GM12878 (cell line): ENCODE data around the gene SMARCAL1. TPM values are rescaled to one million over a fixed set of nuclear protein-coding genes. Genes with fewer than 3 reads are reported as not detected.

ENCODE experiments used
- ATAC-seq: fragments of 200-7000 bp; cut with Tn5 transposase; 3 replicates; pipeline ENCODE4 v1.9.1; 2020; ENCODE audit warnings: mild to moderate bottlenecking, moderate library complexity
- BruUV-seq: library from RNA; stranded (reverse); fragments of 400-500 nt; replicated peaks from 2 replicates; lab custom pipeline; 2021; lab: Mats Ljungman, UMichigan
- CTCF ChIA-PET: fragments of 300-600 bp; sonication (Branson Sonifier 250); formaldehyde crosslinking; extraction: SDS; loops from one replicate; lab custom pipeline; 2021; ENCODE audit warnings: inconsistent platforms; lab: Yijun Ruan, JAX
- POLR2A ChIA-PET: fragments of 350-600 bp; formaldehyde crosslinking; extraction: SDS; loops from one replicate; lab custom pipeline; 2021; ENCODE audit warnings: inconsistent platforms; lab: Charles Lee
- RAD21 ChIA-PET: fragments of 300-600 bp; sonication (Branson Sonifier 250); formaldehyde crosslinking; loops from one replicate; lab custom pipeline; 2023; ENCODE audit warnings: antibody characterized with exemption; ENCODE audit not compliant: unreplicated experiment; lab: Charles Lee
- SMC1A ChIA-PET: fragments of 300-600 bp; sonication (Branson Sonifier 250); formaldehyde crosslinking; loops from one replicate; lab custom pipeline; 2023; ENCODE audit not compliant: unreplicated experiment, uncharacterized antibody; lab: Charles Lee
- DNase-seq: peaks from one replicate; pipeline ENCODE4 v3.0.0-alpha.2; 2011; ENCODE audit warnings: low read depth, low spot score
- FAIRE-seq: peaks from 3 replicates; lab custom pipeline; 2011; peaks lifted over from hg19 to GRCh38; lab: Jason Lieb, UNC
- H2AFZ ChIP-seq: 2 replicates; pipeline ENCODE4 v1.6.0; 2011; ENCODE audit warnings: low read depth, low read length, control low read depth; ENCODE audit not compliant: control insufficient read depth
- H3K27ac ChIP-seq: 2 replicates; pipeline ENCODE4 v1.5.1; 2011; ENCODE audit warnings: control low read depth; ENCODE audit not compliant: control insufficient read depth, insufficient read depth
- H3K27me3 ChIP-seq, 2 experiments: replicated peaks in 1 of 2; 2 replicates each; pipeline versions ENCODE4 v1.6.0 to v1.6.1; 2011; ENCODE audit warnings: low read length in 1 of 2; ENCODE audit not compliant: control insufficient read depth in 2 of 2, insufficient read depth in 2 of 2
- H3K36me3 ChIP-seq, 2 experiments: 2 replicates each; pipeline ENCODE4 v1.5.1; 2011; ENCODE audit warnings: low read length in 1 of 2; ENCODE audit not compliant: control insufficient read depth in 2 of 2, insufficient read depth in 2 of 2
- H3K4me1 ChIP-seq: 2 replicates; pipeline ENCODE4 v1.6.1; 2011; ENCODE audit warnings: mild to moderate bottlenecking, low read length, moderate library complexity, mixed read lengths; ENCODE audit not compliant: control insufficient read depth, insufficient read depth
- H3K4me2 ChIP-seq: 2 replicates; pipeline ENCODE4 v1.6.0; 2011; ENCODE audit warnings: control low read depth; ENCODE audit not compliant: control insufficient read depth, insufficient read depth
- H3K4me3 ChIP-seq: fragments of 200-600 bp; sonication (generic); 2 replicates; pipeline ENCODE4 v1.5.1; 2016
- H3K79me2 ChIP-seq: 2 replicates; pipeline ENCODE4 v1.6.0; 2011; ENCODE audit warnings: low read length; ENCODE audit not compliant: control insufficient read depth, insufficient read depth
- H3K9ac ChIP-seq: 2 replicates; pipeline ENCODE4 v1.8.0; 2011; ENCODE audit warnings: low read length, control low read depth, mixed read lengths; ENCODE audit not compliant: control insufficient read depth, insufficient read depth
- H3K9me3 ChIP-seq: replicated peaks from 3 replicates; pipeline ENCODE4 v1.5.1; 2011; ENCODE audit warnings: mild to moderate bottlenecking, low read length; ENCODE audit not compliant: control insufficient read depth, insufficient read depth
- H4K20me1 ChIP-seq: 2 replicates; pipeline ENCODE4 v1.6.0; 2011; ENCODE audit not compliant: control insufficient read depth, insufficient read depth
- ASH2L ChIP-seq: fragments of 300-600, 200-600 bp; sonication (generic); IDR thresholded peaks from 2 replicates; pipeline ENCODE4 v1.6.1; 2017; ENCODE audit warnings: low read depth, mild to moderate bottlenecking, borderline replicate concordance
- BACH1 ChIP-seq: fragments of 450-650 bp; IDR thresholded peaks from 2 replicates; pipeline ENCODE4 v1.6.1; 2017; ENCODE audit warnings: mild to moderate bottlenecking, borderline replicate concordance
- BCL11A ChIP-seq: IDR thresholded peaks from 2 replicates; pipeline ENCODE4 v1.6.1; 2011; ENCODE audit warnings: low read depth, low read length
- CREM ChIP-seq: IDR thresholded peaks from 2 replicates; pipeline ENCODE4 v1.6.1; 2014; ENCODE audit warnings: antibody characterized with exemption, low read depth
- FOXK2 ChIP-seq: fragments of 450-650 bp; IDR thresholded peaks from 2 replicates; pipeline ENCODE4 v1.6.1; 2017; ENCODE audit warnings: mild to moderate bottlenecking, moderate library complexity
- GABPA ChIP-seq: IDR thresholded peaks from 2 replicates; pipeline ENCODE4 v1.6.1; 2014; ENCODE audit warnings: antibody characterized with exemption, low read depth, mild to moderate bottlenecking, inconsistent platforms
- HDAC2 ChIP-seq: fragments of 200-600 bp; sonication (generic); IDR thresholded peaks from 2 replicates; pipeline ENCODE4 v1.6.1; 2017
- MTA3 ChIP-seq: IDR thresholded peaks from 2 replicates; pipeline ENCODE4 v1.6.1; 2012; ENCODE audit warnings: low read length, inconsistent platforms, borderline replicate concordance
- MYB ChIP-seq: fragments of 150-350 bp; IDR thresholded peaks from 2 replicates; pipeline ENCODE4 v1.6.1; 2014; ENCODE audit warnings: mild to moderate bottlenecking, low read depth, low read length, borderline replicate concordance
- NFYA ChIP-seq: IDR thresholded peaks from 2 replicates; pipeline ENCODE4 v1.6.1; 2011; ENCODE audit warnings: low read depth, mild to moderate bottlenecking, low read length, improper control_type of control experiment, borderline replicate concordance
- NR2C1 ChIP-seq: fragments of 450-650 bp; IDR thresholded peaks from 2 replicates; pipeline ENCODE4 v1.6.1; 2017; ENCODE audit warnings: antibody characterized with exemption, mild to moderate bottlenecking, moderate library complexity
- NR2F1 ChIP-seq: fragments of 450-650 bp; conservative IDR thresholded peaks from 2 replicates; pipeline ENCODE4 v1.6.1; 2017; ENCODE audit warnings: mild to moderate bottlenecking
- RCOR1 ChIP-seq: conservative IDR thresholded peaks from 2 replicates; pipeline ENCODE4 v1.6.1; 2012; ENCODE audit warnings: low read depth, low read length, improper control_type of control experiment
- SMAD5 ChIP-seq: IDR thresholded peaks from 2 replicates; pipeline ENCODE4 v1.6.1; 2016; ENCODE audit warnings: antibody characterized with exemption, low read depth
- SREBF1 ChIP-seq: IDR thresholded peaks from 2 replicates; pipeline ENCODE4 v1.6.1; 2012; ENCODE audit warnings: mild to moderate bottlenecking, low read length
- SREBF2 ChIP-seq: IDR thresholded peaks from 2 replicates; pipeline ENCODE4 v1.6.1; 2012; ENCODE audit warnings: mild to moderate bottlenecking, low read length
- SRF ChIP-seq, 2 experiments: IDR thresholded peaks; 2 replicates each; pipeline ENCODE4 v1.6.1; 2011; ENCODE audit warnings: low read depth in 2 of 2, low read length in 2 of 2, mild to moderate bottlenecking in 1 of 2, moderate library complexity in 1 of 2
- TCF3 ChIP-seq: IDR thresholded peaks from 2 replicates; pipeline ENCODE4 v1.6.1; 2012; ENCODE audit warnings: low read depth, mild to moderate bottlenecking, low read length, borderline replicate concordance; ENCODE audit not compliant: insufficient read depth
- TCF7 ChIP-seq: IDR thresholded peaks from 2 replicates; pipeline ENCODE4 v1.6.1; 2014; ENCODE audit warnings: antibody characterized with exemption, borderline replicate concordance
- YY1 ChIP-seq: IDR thresholded peaks from 2 replicates; pipeline ENCODE4 v1.6.1; 2011; ENCODE audit warnings: low read depth, mild to moderate bottlenecking, low read length
- WGBS: methylation state at CpG from one replicate; pipeline ENCODE4 v1.1.6; 2016; ENCODE audit warnings: low lambda C conversion rate; ENCODE audit not compliant: insufficient replicate concordance, insufficient coverage; ENCODE audit errors: missing lambda C conversion rate; 5-methylcytosine and 5-hydroxymethylcytosine counted together
- in situ Hi-C: fragments of 300-500 bp; cut with MboI; formaldehyde crosslinking; loops from 9 replicates; pipeline ENCODE4 v1.14.3; 2018; ENCODE audit warnings: mixed read lengths
- intact Hi-C: fragments of 100-400 bp; cut with micrococcal nuclease; formaldehyde crosslinking; loops from one replicate; pipeline ENCODE4 v1.14.2; 2022; ENCODE audit not compliant: unreplicated experiment
- polyA plus RNA-seq, 11 experiments: library from polyadenylated mRNA; depleted of rRNA in 4 of 11; unstranded in 6 of 11; stranded (reverse) in 5 of 11; fragments of >200 nt; fragmentation: Nextera tagmentation in 4 of 11; fragmentation: Illumina TruSeq in 1 of 11; extraction: Ambion mirVana in 4 of 11; extraction: Trizol in 1 of 11; gene quantifications; 1 replicate in 1 of 11; 2 replicates in 10 of 11; pipeline versions ENCODE4 v1.2.1 to v1.2.3, GENCODE V29; 2011 to 2016; ENCODE audit warnings: inconsistent platforms in 2 of 11, missing spikeins in 2 of 11, low read depth in 1 of 11
- total RNA-seq, 4 experiments: library from RNA; depleted of rRNA in 3 of 4; stranded (reverse); fragments of >200 nt in 3 of 4; fragmentation: Illumina TruSeq in 1 of 4; extraction: Trizol in 1 of 4; gene quantifications; 2 replicates each; pipeline versions ENCODE4 v1.2.1 to v1.2.3, GENCODE V29; 2013 to 2021
- TF ChIP-seq, protein P1 (sequence below): IDR thresholded peaks from 2 replicates; pipeline ENCODE4 v1.6.1; 2011; ENCODE audit warnings: low read depth, low read length, improper control_type of control experiment, borderline replicate concordance

Gene SMARCAL1
- total and polyA plus RNA-seq, 10 of the 15 experiments (the other 5 are each of a cell fraction or from before 2014, with no cell fraction given) = 10.8 to 32.9 (median 21.8) TPM

DNA sequence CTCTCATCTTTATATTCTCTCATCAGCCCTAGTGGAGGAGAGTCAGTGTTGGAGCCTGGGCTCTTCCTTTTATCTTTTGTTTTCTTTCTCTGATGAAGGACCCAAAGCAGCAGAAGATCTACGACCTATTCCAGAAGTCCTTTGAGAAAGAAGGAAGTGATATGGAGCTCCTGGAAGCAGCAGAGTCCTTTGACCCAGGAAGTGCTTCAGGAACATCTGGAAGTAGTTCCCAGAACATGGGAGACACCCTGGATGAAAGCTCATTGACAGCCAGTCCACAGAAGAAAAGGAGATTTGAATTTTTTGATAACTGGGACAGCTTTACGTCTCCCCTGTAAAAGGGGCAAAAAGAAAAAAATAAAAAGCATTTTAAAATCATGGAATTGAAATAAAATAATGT lies 70.4 kb downstream of the SMARCAL1 start:
- no peak for TF ChIP-seq ASH2L
- TF ChIP-seq NFYA = no peak
- no peak for TF ChIP-seq MYB
- TF ChIP-seq HDAC2 = no peak
- no peak for TF ChIP-seq SREBF2
- no peak for TF ChIP-seq BCL11A
- peak; percentile 41; the same call in 1 of the 2 replicates for TF ChIP-seq NR2C1
- TF ChIP-seq RCOR1 = no peak
- TF ChIP-seq GABPA = 0 out of 2 replicates have a peak, but pooled peaks have one; percentile 26
- Histone ChIP-seq H3K36me3 (peaks cover 2 to 4% of the 10 kb centered on the region in 2 experiments), H3K4me1 (no peaks in the 10 kb centered on the region), H3K9me3 (no peaks in the 10 kb centered on the region), H3K27ac (no peak overlapping the region), H3K4me2 (no peak overlapping the region), H4K20me1 (no peaks in the 10 kb centered on the region), H2AFZ (no peak overlapping the region), H3K4me3 (no peak overlapping the region), H3K27me3 (no peaks in the 10 kb centered on the region), H3K9ac (no peak overlapping the region), H3K79me2 (no peaks in the 10 kb centered on the region)
- DNase-seq = no peak
- ChIA-PET RAD21 (no interaction called here), POLR2A (interaction anchor here (1.0 kb wide), 2 partner anchors 9 to 16 kb away, joined by 3 read pairs; no protein-coding TSS in a partner anchor), SMC1A (interaction anchor here (0.7 to 1.2 kb wide), 4 partner anchors 9 to 34 kb away, joined by 3 to 5 read pairs (median 3); no protein-coding TSS in a partner anchor), CTCF (interaction anchor here (0.9 to 1.6 kb wide), 5 partner anchors 10 to 66 kb away, joined by 3 to 5 read pairs (median 4); no protein-coding TSS in a partner anchor)
- intact Hi-C loops = no loop called here
- BruUV-seq = no TSS peak
- in situ Hi-C loops = no loop called here
- FAIRE-seq = no peak
- no peak for ATAC-seq
- 81% methylated on average over 2 of the region's 2 CpGs for WGBS

DNA sequence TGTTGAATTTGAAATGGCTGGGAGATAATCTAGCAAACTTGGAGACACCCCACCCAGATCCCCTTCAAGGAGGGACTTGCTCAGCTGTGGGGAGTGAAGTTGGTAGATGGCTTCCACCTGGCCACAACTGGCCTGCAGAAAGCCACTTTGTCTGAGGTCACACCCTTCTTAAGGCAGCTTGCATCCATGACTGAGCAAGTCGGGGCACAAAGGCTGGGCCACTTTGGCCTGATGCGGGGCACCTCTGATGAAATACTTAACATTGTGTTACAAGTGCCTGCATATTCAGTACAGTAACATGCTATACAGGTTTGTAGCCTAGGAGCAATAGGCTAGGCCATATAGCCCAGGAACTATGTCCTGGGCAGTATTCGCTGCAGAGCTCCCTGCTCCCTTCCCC lies 73.0 kb downstream of the SMARCAL1 start:
- no peak for ATAC-seq
- no peak overlapping the region for H3K9ac ChIP-seq
- intact Hi-C loops = no loop called here
- no peaks in the 10 kb centered on the region; a peak in 2 of 4 replicates for H3K36me3 ChIP-seq
- no peak overlapping the region for H3K4me2 ChIP-seq
- RAD21 ChIA-PET = no interaction called here
- SMC1A ChIA-PET = no interaction called here
- no peak overlapping the region for H2AFZ ChIP-seq
- H3K9me3 ChIP-seq = no peaks in the 10 kb centered on the region
- in situ Hi-C loops = no loop called here
- BruUV-seq = no TSS peak
- POLR2A ChIA-PET = no interaction called here
- no peaks in the 10 kb centered on the region for H3K79me2 ChIP-seq
- H3K27ac ChIP-seq = no peak overlapping the region
- CTCF ChIA-PET = no interaction called here
- no peak for FAIRE-seq
- H3K4me1 ChIP-seq = no peaks in the 10 kb centered on the region
- 96% methylated on average over 3 of the region's 3 CpGs for WGBS
- DNase-seq = no peak
- no peak overlapping the region for H3K4me3 ChIP-seq
- no peaks in the 10 kb centered on the region for H3K27me3 ChIP-seq
- no peaks in the 10 kb centered on the region for H4K20me1 ChIP-seq
- TF ChIP-seq BACH1 (no peak), FOXK2 (no peak), TCF7 (no peak), SMAD5 (no peak), NR2F1 (no peak), MTA3 (no peak), SREBF1 (no peak), SRF (IDR thresholded peaks at IDR 0.05; ENCODE audit: low read depth in 2 of 2, low read length in 2 of 2) (no peak), TCF3 (no peak), YY1 (no peak), CREM (no peak)
- TF ChIP-seq, protein P1, sequence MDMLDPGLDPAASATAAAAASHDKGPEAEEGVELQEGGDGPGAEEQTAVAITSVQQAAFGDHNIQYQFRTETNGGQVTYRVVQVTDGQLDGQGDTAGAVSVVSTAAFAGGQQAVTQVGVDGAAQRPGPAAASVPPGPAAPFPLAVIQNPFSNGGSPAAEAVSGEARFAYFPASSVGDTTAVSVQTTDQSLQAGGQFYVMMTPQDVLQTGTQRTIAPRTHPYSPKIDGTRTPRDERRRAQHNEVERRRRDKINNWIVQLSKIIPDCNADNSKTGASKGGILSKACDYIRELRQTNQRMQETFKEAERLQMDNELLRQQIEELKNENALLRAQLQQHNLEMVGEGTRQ = no peak
